IMR-90 (cell line): ENCODE measurements around the gene CGB1.

Source experiments
- CEBPB ChIP-seq: IDR thresholded peaks from 2 replicates; pipeline ENCODE4 v1.6.1; 2012; ENCODE audit warnings: low read depth, low read length, improper control_type of control experiment
- ELK1 ChIP-seq: fragments of 150-350 bp; IDR thresholded peaks from 2 replicates; pipeline ENCODE4 v1.6.1; 2016; ENCODE audit warnings: low read depth, mild to moderate bottlenecking, low read length, moderate library complexity, borderline replicate concordance
- MAFK ChIP-seq: IDR thresholded peaks from 2 replicates; pipeline ENCODE4 v1.6.1; 2012; ENCODE audit warnings: low read depth, low read length, improper control_type of control experiment
- MXI1 ChIP-seq: IDR thresholded peaks from 2 replicates; pipeline ENCODE4 v1.6.1; 2012; ENCODE audit warnings: low read depth, mild to moderate bottlenecking, low read length, moderate library complexity, borderline replicate concordance
- POLR2A ChIP-seq: IDR thresholded peaks from 2 replicates; pipeline ENCODE4 v1.6.1; 2012; ENCODE audit warnings: mild to moderate bottlenecking, low read depth, low read length
- RAD21 ChIP-seq: IDR thresholded peaks from 2 replicates; pipeline ENCODE4 v1.6.1; 2012; ENCODE audit warnings: low read length, improper control_type of control experiment
- RCOR1 ChIP-seq: IDR thresholded peaks from 2 replicates; pipeline ENCODE4 v1.6.1; 2012; ENCODE audit warnings: mild to moderate bottlenecking, low read length, improper control_type of control experiment; ENCODE audit not compliant: insufficient replicate concordance
- RFX5 ChIP-seq: IDR thresholded peaks from 2 replicates; pipeline ENCODE4 v1.8.0; 2012; ENCODE audit warnings: low read depth, mild to moderate bottlenecking, low read length, moderate library complexity
- TF ChIP-seq, protein P1 (sequence below): conservative IDR thresholded peaks from 2 replicates; pipeline ENCODE4 v1.5.1; 2012; ENCODE audit warnings: mild to moderate bottlenecking, low read depth, low read length, improper control_type of control experiment
- TF ChIP-seq, protein P2 (sequence below): fragments of 150-350 bp; IDR thresholded peaks from 2 replicates; pipeline ENCODE4 v1.6.1; 2017; ENCODE audit warnings: mild to moderate bottlenecking, antibody characterized with exemption, low read length, low read depth

DNA sequence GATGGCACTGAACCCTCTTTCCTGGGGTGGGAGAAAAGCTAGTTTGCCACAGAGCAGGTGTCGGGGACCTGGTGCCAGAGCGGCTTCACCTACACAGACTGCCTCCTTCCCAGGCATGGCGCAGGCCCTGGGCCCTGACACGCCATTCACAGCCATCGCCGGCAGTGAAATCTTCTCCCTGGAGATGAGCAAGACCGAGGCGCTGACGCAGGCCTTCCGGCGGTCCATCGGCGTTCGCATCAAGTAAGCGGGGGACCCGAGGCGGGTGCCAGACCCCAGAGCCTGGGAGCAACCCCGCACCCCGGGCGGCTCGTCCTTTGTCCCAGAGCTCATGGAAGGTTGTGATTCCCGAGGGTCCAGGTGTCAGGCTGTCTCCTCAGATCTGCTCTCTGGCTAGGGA, 29.8 kb downstream of the CGB1 start:
- TF ChIP-seq, protein P1, sequence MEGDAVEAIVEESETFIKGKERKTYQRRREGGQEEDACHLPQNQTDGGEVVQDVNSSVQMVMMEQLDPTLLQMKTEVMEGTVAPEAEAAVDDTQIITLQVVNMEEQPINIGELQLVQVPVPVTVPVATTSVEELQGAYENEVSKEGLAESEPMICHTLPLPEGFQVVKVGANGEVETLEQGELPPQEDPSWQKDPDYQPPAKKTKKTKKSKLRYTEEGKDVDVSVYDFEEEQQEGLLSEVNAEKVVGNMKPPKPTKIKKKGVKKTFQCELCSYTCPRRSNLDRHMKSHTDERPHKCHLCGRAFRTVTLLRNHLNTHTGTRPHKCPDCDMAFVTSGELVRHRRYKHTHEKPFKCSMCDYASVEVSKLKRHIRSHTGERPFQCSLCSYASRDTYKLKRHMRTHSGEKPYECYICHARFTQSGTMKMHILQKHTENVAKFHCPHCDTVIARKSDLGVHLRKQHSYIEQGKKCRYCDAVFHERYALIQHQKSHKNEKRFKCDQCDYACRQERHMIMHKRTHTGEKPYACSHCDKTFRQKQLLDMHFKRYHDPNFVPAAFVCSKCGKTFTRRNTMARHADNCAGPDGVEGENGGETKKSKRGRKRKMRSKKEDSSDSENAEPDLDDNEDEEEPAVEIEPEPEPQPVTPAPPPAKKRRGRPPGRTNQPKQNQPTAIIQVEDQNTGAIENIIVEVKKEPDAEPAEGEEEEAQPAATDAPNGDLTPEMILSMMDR, result no peak
- TF ChIP-seq POLR2A (no peak), RAD21 (no peak), MAFK (no peak), RFX5 (no peak), MXI1 (no peak), ELK1 (no peak), CEBPB (no peak), RCOR1 (no peak)
- TF ChIP-seq, protein P2, sequence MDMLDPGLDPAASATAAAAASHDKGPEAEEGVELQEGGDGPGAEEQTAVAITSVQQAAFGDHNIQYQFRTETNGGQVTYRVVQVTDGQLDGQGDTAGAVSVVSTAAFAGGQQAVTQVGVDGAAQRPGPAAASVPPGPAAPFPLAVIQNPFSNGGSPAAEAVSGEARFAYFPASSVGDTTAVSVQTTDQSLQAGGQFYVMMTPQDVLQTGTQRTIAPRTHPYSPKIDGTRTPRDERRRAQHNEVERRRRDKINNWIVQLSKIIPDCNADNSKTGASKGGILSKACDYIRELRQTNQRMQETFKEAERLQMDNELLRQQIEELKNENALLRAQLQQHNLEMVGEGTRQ, result no peak
